Spleen (tissue), 7 donors: ENCODE measurements around the gene ROR1.

ENCODE experiments used
- POLR2A ChIP-seq, 3 donors: fragments of 450-650 bp; IDR thresholded peaks; one replicate each; pipeline ENCODE4 v1.5.1; 2017; ENCODE audit warnings: antibody characterized with exemption in 3 of 3, mild to moderate bottlenecking in 1 of 3
- TF ChIP-seq, protein P1 (sequence below), 11 experiments: fragments of 200-600 bp in 7 of 11; fragments of 450-650 bp in 4 of 11; sonication (generic) in 4 of 11; IDR thresholded peaks in 8 of 11; conservative IDR thresholded peaks in 3 of 11; 1 replicate in 7 of 11; 2 replicates in 4 of 11; pipeline versions ENCODE4 v1.4.0 to v1.8.0; 2016 to 2021; ENCODE audit warnings: antibody characterized with exemption in 11 of 11, inconsistent platforms in 4 of 11, mild to moderate bottlenecking in 1 of 11
- donor health status: DM: no; HTN: no; CAD: no; lungs with moderate emphysema.
- donor health status: DM: no; HTN: no; CAD: no.
- donor health status: DM: no; HTN: no; CAD: no.

DNA sequence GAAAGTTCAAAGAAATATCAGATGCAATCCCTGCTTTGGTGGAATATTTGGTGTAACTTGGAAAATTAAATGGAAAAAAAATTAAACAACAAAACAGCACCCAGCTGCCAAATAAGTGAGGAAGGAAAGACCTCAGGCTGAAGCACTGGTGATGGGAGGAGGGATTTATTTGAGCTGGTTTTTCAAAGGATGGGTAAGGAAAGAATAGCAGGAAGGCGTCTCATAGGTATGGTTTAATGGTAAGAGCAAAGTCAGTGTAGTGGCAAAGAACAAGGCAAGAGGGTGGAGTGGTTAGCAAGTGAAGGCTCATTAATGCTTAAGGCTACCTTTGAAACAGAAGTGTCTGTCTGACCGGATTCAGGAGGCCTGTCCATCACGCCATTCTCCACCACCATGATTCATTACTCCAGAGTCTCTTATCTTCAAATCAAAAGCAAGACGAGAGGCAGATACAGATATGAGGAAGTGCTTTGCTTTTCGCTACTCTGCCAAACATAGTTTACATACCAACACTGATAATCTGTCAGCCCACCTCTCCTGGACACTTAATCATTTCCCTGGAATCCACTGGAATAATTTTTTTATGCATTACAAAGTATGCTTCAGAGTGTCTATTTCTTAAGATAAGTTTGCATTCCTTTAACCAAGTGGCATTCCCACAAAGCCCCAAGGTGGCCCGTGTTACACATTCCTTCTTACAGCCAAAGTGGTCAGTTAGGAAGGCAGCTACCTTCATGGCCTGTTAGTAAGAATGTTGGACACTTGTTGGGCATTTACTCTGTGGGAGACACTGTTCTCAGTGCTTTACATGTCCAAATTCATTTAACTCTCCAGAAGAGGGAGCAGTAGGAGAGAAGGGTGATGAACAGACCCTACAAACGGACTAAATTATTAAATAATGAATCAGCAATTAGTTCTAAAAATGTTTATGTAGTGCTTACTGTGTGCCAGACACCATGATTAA is 146.6 kb downstream of the ROR1 start:
- TF ChIP-seq, protein P1, sequence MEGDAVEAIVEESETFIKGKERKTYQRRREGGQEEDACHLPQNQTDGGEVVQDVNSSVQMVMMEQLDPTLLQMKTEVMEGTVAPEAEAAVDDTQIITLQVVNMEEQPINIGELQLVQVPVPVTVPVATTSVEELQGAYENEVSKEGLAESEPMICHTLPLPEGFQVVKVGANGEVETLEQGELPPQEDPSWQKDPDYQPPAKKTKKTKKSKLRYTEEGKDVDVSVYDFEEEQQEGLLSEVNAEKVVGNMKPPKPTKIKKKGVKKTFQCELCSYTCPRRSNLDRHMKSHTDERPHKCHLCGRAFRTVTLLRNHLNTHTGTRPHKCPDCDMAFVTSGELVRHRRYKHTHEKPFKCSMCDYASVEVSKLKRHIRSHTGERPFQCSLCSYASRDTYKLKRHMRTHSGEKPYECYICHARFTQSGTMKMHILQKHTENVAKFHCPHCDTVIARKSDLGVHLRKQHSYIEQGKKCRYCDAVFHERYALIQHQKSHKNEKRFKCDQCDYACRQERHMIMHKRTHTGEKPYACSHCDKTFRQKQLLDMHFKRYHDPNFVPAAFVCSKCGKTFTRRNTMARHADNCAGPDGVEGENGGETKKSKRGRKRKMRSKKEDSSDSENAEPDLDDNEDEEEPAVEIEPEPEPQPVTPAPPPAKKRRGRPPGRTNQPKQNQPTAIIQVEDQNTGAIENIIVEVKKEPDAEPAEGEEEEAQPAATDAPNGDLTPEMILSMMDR (IDR thresholded peaks at IDR 0.05 in 8 of 11, conservative IDR thresholded peaks at IDR 0.05 in 3 of 11), result no peak
- TF ChIP-seq POLR2A (IDR thresholded peaks at IDR 0.05), result no peak
